IPS DF 6.9 (cell line): ENCODE results near the gene ACYP2.
"Not testable (repeated sequence)": the region's sequence is repeated elsewhere in the genome, so short reads cannot be mapped to it uniquely, and the experiment has no call there.

Source experiments
- DNase-seq: peaks from one replicate; pipeline ENCODE4 v3.0.0-alpha.2; 2013; ENCODE audit warnings: low read depth, low spot score
- H3K27ac ChIP-seq: one replicate; pipeline ENCODE4 v1.5.1; 2013; ENCODE audit warnings: low read length, control low read depth
- H3K27me3 ChIP-seq: 2 replicates; pipeline ENCODE4 v1.6.1; 2013; ENCODE audit warnings: mild to moderate bottlenecking, low read length; ENCODE audit not compliant: control insufficient read depth, insufficient read depth
- H3K36me3 ChIP-seq: 2 replicates; pipeline ENCODE4 v1.6.1; 2013; ENCODE audit warnings: low read length; ENCODE audit not compliant: control insufficient read depth, insufficient read depth
- H3K4me1 ChIP-seq: 2 replicates; pipeline ENCODE4 v1.6.1; 2013; ENCODE audit warnings: low read length; ENCODE audit not compliant: control insufficient read depth, insufficient read depth
- H3K4me3 ChIP-seq: 2 replicates; pipeline ENCODE4 v1.5.1; 2013; ENCODE audit warnings: mild to moderate bottlenecking, low read length
- H3K9me3 ChIP-seq: 2 replicates; pipeline ENCODE4 v1.6.1; 2013; ENCODE audit warnings: low read length, inconsistent platforms; ENCODE audit not compliant: control insufficient read depth, insufficient read depth
- WGBS: extraction: QIAGEN DNeasy Blood & Tissue Kit; methylation state at CpG from one replicate; pipeline ENCODE4 v1.1.7; 2013; ENCODE audit warnings: mixed read lengths, missing lambda C conversion rate; ENCODE audit not compliant: insufficient read length, insufficient coverage; 5-methylcytosine and 5-hydroxymethylcytosine counted together

Gene ACYP2

GRCh38 chr2:54317973-54318372, 202.6 kb downstream of the ACYP2 start:
- no peak for DNase-seq
- Histone ChIP-seq H3K27ac (no peak overlapping the region), H3K4me3 (no peak overlapping the region), H3K9me3 (no peaks in the 10 kb centered on the region), H3K27me3 (no peaks in the 10 kb centered on the region), H3K4me1 (no peaks in the 10 kb centered on the region), H3K36me3 (no peaks in the 10 kb centered on the region)
- no CpG with 5 or more reads among the region's 2 CpGs for WGBS

- no peaks in the 10 kb centered on the region for H3K36me3 ChIP-seq
- H3K9me3 ChIP-seq = no peaks in the 10 kb centered on the region
- H3K27ac ChIP-seq = no peak overlapping the region
- H3K4me3 ChIP-seq = no peak overlapping the region
- H3K4me1 ChIP-seq = no peaks in the 10 kb centered on the region
- no peaks in the 10 kb centered on the region for H3K27me3 ChIP-seq
- no peak for DNase-seq
- WGBS = no CpG with 5 or more reads among the region's 8 CpGs
Measured at GRCh38 chr2:54318821-54319220, 203.4 kb downstream of the ACYP2 start.

- Histone ChIP-seq H3K36me3 (no peaks in the 10 kb centered on the region), H3K27me3 (no peaks in the 10 kb centered on the region), H3K27ac (no peak overlapping the region), H3K4me3 (no peak overlapping the region), H3K9me3 (no peaks in the 10 kb centered on the region; the same call in 1 of the 2 replicates), H3K4me1 (no peaks in the 10 kb centered on the region)
- DNase-seq = no peak
- WGBS = no CpG with 5 or more reads among the region's 2 CpGs
Measured at GRCh38 chr2:54321047-54321446, 205.6 kb downstream of the ACYP2 start.

GRCh38 chr2:54324517-54324916, 209.1 kb downstream of the ACYP2 start:
- not testable (repeated sequence) for H3K36me3 ChIP-seq, H3K9me3 ChIP-seq, H3K4me3 ChIP-seq, H3K4me1 ChIP-seq, DNase-seq, H3K27me3 ChIP-seq, H3K27ac ChIP-seq
- WGBS = no CpG with 5 or more reads among the region's 2 CpGs

- no CpG with 5 or more reads among the region's 1 CpG for WGBS
- H3K36me3 ChIP-seq = no peaks in the 10 kb centered on the region
- no peak for DNase-seq
Measured at GRCh38 chr2:54325148-54325547, 209.7 kb downstream of the ACYP2 start.

GRCh38 chr2:54329482-54330161, 214.2 kb downstream of the ACYP2 start:
- DNase-seq = no peak
- H3K27ac ChIP-seq = no peak overlapping the region
- no peaks in the 10 kb centered on the region for H3K4me1 ChIP-seq
- no peaks in the 10 kb centered on the region for H3K36me3 ChIP-seq
- peaks cover 4% of the 10 kb centered on the region; the same call in 1 of the 2 replicates for H3K27me3 ChIP-seq
- 100% methylated on average over 1 of the region's 5 CpGs for WGBS
- peak overlapping the region; percentile 19; the same call in 1 of the 2 replicates for H3K4me3 ChIP-seq
- no peaks in the 10 kb centered on the region; the same call in 1 of the 2 replicates for H3K9me3 ChIP-seq

More at GRCh38 chr2:54325148-54325547, 209.7 kb downstream of the ACYP2 start:
- H3K9me3 ChIP-seq = no peaks in the 10 kb centered on the region; the same call in 1 of the 2 replicates
- H3K4me3 ChIP-seq = no peak overlapping the region
- peaks cover 4% of the 10 kb centered on the region; the same call in 1 of the 2 replicates for H3K27me3 ChIP-seq
- H3K27ac ChIP-seq = no peak overlapping the region
- H3K4me1 ChIP-seq = no peaks in the 10 kb centered on the region

- Histone ChIP-seq H3K27ac (no peak overlapping the region), H3K36me3 (no peaks in the 10 kb centered on the region), H3K27me3 (peaks cover 4% of the 10 kb centered on the region; the same call in 1 of the 2 replicates), H3K4me1 (no peaks in the 10 kb centered on the region), H3K4me3 (peak overlapping the region; percentile 19; the same call in 1 of the 2 replicates), H3K9me3 (no peaks in the 10 kb centered on the region; the same call in 1 of the 2 replicates)
- no CpG with 5 or more reads among the region's 50 CpGs for WGBS
- DNase-seq = peak; percentile 93
Measured at GRCh38 chr2:54330162-54330925, 214.9 kb downstream of the ACYP2 start.

GRCh38 chr2:54330926-54331835, 215.8 kb downstream of the ACYP2 start:
- Histone ChIP-seq H3K4me1 (no peaks in the 10 kb centered on the region), H3K4me3 (peak overlapping the region; percentile 19; the same call in 1 of the 2 replicates), H3K27ac (no peak overlapping the region), H3K36me3 (no peaks in the 10 kb centered on the region), H3K27me3 (peaks cover 4% of the 10 kb centered on the region; the same call in 1 of the 2 replicates), H3K9me3 (no peaks in the 10 kb centered on the region; the same call in 1 of the 2 replicates)
- DNase-seq = no peak
- no CpG with 5 or more reads among the region's 17 CpGs for WGBS

GRCh38 chr2:54332386-54332785, 217.0 kb downstream of the ACYP2 start:
- DNase-seq = no peak
- Histone ChIP-seq H3K27me3 (peaks cover 4% of the 10 kb centered on the region; the same call in 1 of the 2 replicates), H3K9me3 (no peaks in the 10 kb centered on the region; the same call in 1 of the 2 replicates), H3K4me3 (no peak overlapping the region), H3K27ac (no peak overlapping the region), H3K36me3 (no peaks in the 10 kb centered on the region), H3K4me1 (no peaks in the 10 kb centered on the region)
- no CpG with 5 or more reads among the region's 3 CpGs for WGBS
